MM.1S (cell line): ENCODE measurements around the gene ZBTB4.

Experiments
- CTCF ChIP-seq: fragments of 300-600 bp; sonication (generic); IDR thresholded peaks from 2 replicates; pipeline ENCODE4 v1.5.1; 2016; ENCODE audit warnings: antibody characterized with exemption, low read length, mixed read lengths
- EZH2phosphoT487 ChIP-seq: fragments of 300-600 bp; sonication (generic); IDR thresholded peaks from 2 replicates; pipeline ENCODE4 v1.6.1; 2018; ENCODE audit warnings: antibody characterized with exemption, low read length

- TF ChIP-seq EZH2phosphoT487 (no peak), CTCF (no peak)
Observed at GRCh38 chr17:7417056-7417655, 62.3 kb downstream of the ZBTB4 start.
